ENCODE results near the gene GALNT2.

GALNT2 gene

DNA sequence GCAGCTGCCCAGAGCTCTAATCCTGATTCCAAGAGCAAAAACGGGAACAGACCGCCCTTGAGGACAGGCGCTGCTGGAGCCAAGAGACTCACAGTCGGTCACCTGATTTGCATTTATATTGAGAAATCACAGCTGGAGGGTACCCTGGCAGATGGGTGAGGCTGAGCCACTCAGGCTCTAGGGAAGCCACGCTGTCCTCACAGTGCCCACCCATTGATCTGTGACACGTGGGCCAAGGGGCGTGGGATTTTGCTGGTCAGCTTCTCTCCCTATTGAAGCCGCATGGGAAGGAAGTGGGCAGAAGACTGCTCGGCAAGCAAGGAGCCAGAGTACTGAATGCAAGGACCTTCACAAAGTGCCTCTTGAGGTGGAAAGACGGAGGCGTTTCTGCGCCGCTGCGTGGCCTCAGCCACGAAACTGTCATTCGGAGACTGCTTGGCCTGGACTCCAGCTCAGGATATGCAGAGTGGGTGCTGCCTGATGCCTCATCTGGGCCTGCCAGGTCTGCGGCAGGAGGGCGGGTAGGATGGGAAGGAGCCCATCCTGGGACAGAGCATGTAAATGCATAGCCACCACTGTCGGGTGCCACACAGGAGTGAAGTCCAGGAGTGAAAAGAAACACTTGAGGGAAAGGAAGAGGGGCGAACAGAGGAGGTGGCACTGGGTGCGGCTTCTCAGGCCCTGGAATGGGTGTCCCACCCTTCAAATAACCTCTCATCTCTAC, 219.3 kb downstream of the GALNT2 start:
- no peak for DNase-seq

DNA sequence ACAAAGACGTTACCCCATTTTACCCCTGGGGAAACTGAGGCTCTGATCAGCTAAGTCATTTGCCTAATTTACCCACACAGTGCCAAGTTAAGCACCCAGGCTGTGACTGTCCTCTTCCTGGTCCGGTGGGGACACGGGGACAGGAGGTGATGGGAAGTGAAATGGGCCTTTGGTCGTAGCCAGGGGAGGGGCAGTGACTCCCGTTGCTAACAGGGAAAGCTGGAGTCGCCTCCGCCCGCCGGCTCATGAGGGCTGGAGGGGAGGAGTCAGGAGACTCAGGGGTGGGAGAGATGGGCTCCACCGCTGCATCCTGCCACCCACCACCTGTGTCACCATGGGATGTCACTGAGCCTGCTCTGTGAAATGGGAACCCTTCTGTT, 219.8 kb downstream of the GALNT2 start:
- DNase-seq: no peak

DNA sequence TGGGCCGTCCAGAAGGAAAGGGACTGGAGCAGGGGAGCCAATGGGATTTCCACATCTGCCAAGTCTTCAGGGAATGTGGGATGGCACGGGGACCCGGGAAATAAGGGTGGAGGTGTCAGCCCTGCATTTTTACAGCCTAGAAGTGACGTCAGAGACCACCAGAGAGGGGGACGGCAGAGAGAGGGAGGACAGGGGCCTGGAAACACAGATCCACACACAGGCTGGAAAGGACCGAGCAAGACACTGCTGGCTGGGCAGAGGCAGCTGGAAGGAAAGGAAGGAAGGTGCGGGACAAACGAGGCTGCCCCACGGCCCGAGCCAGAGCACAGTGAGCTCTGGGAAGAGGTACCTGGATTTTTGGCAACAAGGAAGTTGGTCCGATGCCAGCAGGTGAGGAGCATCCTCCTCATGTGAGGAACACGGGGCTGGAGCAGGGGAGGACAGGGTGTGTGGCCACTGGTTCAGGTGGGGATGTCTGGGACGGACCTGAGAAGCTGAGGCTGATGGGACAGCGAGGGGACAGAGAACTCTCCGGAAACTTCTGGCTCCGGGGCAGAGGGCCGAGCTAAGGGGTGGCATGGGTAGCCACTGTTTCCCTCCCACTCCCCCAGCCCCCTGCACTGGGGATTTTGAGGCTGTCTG, 220.8 kb downstream of the GALNT2 start:
- DNase-seq: no peak

DNA sequence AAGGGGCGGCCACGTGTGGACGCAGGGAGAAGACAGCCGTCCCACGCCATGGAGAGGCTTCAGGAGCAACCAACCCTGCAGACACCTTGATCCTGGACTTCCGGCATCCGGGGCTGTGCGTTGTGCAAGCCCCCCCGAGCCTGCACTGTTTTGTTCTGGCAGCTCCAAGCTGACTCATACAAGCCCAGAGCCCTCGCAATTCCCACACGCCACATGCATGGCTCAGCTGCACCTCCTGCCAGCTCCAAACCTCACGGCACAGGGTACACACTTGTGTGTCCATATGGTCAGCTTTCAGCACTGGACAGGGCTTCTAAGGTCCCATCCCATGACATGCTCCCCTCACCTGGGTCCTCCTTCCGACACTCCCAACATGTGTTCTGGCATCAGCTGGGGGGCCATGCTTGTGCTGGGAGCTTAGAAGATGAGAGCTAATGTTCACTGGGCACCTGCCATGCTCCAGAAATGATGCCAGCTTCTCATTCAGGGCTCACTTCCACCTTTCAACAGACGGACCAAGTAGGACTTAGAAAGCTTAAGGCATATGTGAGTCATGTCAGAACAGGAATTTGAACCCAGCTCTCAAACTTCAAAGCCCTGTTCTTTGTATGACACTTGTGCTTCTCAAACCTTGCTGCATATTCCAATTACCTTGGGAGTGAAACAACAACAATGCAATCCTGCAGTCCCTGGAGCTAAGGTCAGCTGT, 221.8 kb downstream of the GALNT2 start:
- DNase-seq: no peak

DNA sequence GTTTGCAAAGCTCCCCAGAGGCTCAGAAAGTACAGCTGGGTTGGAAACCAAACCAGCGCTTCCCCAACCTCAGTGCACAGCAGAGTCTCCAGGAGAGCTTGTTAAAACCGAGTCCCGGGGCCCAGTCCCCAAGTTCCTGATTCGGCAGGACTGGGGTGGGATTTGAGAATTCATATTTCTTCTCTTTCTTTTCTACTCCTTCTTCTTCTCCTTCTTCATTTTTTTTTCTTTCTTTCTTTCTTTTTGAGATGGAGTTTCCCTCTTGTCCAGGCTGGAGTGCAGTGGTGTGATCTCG, 222.3 kb downstream of the GALNT2 start:
- no peak for DNase-seq

DNA sequence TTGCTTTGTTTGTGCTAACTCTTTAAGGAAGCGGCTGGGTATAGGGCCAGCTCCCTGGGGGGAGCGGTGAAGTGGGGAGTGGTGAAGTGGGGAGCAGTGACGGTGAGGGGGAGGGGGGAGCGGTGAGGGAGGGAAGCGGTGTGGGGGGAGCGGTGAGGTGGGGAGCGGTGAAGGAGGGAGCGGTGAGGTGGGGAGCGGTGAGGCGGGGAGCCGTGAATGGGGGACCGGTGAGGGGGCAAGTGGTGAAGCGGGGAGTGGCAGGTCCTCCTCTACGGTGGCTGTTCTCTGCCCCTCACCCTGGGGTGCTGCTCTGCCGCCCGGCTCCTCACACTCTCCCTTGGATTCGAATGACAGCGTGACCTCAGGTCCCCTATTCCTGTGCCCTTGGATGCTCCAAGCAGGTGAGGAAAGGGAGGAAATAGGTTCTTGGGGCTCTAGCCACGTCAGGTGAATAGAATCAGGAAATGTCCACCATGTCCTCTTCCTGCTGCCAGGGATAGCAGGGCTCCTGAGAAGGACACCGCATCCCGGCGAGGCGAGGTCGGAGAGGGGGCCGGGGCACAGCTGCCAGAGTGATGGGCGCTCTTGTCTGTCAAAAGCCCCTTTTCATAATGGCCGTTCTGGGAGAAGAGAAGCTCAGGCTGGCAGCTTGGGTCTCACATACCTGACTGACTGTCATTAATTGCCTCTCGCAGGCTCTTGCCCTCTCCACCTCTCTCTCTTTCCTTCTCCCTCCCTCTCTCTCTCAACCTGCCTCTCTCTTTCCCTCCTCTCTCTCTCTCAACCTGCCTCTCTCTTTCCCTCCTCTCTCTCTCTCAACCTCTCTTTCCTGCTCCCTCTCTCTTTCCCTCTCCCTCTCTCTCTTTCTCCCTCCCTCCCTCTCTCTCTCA, 224.9 kb downstream of the GALNT2 start:
- DNase-seq: no peak

DNA sequence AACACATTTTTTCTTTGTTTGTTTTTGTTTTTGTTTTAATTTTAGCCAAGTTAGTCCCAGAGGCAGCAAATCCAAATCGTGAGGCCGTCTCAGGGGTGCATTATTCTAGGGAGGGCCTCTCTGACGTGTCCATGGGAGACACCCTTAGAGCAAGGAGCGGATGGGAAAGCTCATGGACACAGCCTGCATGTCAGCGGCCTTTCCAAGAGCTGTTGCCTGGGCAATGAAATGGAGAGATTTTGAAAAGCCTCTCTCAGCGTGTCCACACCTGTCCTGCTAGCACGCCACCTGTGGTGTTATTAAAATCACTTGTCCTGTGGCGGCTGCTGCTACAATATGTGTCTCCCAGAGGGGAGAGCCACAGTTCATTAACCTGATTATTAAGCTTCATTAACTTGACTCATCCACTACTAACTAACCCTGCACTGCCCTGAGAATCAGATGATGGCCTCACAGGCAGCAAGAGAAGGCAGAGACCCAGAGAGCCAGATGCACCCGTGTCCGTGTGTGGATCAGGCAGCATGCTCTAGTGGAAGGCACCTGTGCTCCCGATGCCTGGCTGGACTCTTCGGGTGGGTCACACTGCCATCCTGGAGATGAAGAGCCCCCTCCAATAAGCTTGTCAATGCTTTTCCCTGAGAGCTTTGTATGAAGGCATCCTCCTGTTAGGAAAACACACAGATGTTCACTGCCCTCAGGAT, 225.8 kb downstream of the GALNT2 start:
- DNase-seq: peak; percentile 22

DNA sequence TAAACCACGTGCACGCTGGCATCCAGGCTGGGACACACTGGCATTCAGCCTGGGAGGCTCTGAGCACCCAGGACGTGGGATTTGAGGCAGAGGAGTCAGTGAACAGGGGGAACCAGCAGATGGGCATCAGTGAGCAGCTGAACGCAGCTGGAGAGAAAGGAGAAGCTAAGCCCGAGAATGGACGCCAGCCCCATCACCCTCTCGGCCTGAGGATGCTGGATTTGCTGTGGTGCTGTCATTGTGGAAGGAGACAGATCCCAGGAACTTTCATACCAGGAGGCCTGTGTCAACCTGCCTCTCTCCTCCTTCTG, 226.3 kb downstream of the GALNT2 start:
- DNase-seq: peak; percentile 54

DNA sequence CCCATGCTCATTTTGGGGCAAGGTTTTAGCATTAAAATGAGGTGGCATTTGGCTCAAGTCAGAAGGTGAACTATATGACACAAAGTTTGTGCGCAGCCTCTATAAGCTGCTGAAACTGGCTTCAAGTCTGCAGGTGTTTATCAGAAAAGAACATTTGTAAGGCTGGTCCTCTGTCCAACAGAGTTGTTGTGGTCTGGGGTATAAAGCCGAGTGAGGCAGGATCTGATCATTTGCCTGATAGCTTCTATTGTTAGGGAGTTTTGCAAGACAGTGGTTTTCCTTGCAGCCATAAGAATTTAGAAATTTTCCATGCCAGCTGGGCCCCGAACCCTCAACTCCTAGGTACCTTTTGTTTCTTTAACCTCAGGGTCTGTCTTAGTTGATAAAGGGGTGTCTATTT, 228.3 kb downstream of the GALNT2 start:
- no peak for DNase-seq

DNA sequence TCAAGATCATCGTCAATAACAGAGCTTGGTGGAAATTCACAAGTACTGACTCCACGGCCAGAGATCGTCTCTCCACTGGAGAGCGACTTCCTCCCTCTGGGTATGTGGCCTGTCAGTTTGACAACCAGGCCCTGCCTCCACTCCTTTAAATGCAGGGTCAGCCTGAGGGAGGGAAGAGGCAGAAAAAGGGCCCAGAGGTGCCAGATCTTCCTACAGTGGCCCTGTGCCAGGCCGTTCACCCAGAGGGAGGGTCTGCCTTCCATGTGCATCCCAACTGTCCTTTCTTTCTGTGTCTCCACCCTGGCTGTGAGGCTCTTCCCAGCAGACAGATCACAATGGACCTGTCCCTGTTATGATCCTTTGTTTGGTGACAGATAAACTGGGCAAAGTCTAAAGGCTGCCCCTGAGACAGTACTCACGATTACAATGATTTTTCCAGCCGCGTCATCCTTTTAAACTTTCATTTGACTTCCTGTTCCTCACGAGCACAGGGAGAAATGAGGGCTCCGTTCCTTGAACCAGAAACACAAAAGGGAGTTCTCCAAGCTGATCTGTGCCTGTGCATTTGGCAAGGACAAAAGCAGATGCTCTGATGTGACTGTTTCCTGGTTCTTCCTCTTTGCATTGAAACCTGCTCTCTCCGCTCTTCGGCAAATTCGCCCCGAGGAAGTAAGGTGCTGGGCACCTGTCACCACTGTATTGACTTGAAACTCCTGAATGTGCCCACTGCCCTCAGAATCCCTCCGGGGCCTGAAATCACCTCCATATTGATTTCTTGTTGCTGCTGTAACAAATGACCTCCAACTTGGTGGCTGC, 232.4 kb downstream of the GALNT2 start:
- DNase-seq: peak; percentile 17

DNA sequence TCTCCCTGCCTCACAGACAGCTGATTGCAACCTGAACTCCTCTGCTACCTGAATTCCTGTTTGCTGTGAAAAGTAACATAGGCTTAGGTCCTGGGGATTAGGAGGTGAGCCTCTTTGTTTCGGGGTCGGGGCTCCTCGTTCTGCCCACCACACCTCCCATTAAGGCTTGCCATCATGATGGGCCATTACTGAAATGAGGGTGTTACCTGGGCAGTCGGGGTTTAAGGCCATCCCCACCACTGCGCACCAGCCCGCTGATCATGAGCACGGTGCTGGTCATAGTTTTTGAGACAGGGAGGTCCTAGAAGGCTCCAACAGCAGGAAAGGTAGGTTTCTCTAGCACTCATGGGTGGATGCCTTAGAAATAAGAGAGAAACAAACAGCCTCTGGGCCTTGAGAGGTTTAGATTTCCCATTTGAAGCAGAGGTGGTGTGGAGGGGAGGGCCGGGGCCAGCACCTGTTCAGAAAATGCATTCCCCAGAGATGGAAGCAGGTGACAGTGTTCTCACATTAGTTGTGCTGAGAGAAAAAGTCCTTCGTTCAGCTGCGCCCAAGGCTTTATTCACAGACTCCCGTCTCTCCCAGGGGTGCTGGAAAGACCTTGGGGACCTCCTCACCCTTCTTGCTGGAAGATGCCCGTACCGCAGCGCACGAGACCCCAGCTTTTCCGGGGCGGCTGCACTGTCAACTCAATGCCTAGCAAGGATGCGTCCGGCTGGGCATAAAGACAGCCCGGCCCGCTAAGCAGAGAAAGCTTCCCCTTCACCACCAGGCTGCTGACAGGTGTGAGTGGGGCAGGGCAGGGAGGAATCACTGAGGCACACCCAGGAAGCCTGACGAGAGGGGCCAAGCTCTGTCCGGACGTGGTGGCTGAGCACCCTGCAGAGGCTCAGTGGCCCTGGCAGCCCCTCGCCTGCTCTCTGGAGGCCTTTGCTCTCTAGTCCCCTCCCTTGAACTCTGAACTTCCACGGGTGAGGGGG, 233.6 kb downstream of the GALNT2 start:
- DNase-seq: no peak

DNA sequence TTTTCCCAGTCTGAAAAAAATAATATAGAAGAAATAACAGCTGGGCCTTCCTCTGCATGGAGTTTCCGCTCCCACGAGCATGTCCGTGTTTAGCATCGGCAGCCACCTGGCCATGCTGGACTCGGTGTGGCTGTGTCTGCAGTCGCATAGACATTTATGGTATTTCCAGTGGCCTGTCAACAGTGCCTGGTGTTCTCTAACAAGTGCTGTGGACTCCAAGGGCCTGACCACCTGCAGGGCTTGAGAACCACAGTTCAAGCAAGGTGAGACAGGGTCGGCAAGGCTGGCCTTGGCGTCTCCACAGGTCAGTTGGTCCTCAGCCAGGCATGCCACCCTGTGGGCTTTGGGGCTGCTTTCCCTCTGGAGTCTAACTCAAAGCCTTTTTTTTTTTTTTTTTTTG, 234.3 kb downstream of the GALNT2 start:
- DNase-seq: no peak

DNA sequence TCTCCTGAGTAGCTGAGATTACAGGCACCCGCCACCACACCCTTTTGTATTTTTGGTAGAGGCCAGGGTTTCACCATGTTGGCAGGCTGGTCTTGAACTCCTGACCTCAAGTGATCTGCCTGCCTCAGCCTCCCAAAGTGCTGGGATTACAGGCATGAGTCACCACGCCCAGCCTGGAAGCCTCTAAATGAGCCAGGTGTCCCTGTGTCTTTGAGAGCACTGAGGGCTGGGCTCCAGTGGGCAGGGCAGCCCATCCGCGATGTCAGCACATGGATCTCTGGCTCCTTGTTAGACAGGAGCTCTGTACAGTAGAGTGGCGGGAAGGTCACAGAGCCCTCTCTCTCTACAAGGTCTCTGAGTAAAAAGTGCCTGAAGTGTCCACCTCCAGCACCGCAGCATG, 234.8 kb downstream of the GALNT2 start:
- no peak for DNase-seq

DNA sequence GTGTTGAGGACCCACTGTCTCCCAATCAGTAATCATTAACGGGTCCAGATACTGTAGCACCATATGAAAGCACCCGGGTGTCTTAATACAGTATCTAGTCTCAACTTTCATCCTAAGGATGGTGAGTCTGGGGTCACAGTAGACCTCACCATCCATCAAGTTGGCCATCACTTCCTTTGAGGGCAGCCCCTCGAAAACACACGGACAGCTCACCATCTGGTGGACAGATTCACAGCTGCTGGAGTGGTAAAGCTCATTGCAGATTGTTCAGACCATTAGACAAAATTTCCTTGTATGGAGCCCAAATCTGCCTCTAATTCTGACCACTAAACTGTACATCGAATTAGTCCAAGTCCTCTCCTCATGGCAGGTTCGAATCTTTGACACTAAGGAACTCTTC, 236.0 kb downstream of the GALNT2 start:
- DNase-seq: no peak

DNA sequence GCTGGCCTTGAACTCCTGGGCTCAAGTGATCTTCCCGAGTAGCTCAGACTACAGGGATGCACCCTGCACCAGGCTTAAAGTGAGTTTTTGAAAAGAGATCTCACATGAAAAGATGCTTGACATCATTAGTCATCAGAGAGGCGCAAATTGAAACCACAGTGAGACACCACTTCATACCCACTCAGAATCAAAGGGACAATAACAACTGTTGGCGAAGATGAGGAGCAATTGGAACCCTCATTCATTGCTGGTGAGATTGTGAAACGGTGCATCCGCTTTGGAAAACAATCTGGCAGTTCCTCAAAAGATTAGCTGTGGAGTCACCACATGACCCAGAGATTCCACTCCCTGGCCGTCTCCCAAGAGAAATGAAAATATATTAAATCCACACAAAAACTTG, 236.8 kb downstream of the GALNT2 start:
- DNase-seq: no peak

DNA sequence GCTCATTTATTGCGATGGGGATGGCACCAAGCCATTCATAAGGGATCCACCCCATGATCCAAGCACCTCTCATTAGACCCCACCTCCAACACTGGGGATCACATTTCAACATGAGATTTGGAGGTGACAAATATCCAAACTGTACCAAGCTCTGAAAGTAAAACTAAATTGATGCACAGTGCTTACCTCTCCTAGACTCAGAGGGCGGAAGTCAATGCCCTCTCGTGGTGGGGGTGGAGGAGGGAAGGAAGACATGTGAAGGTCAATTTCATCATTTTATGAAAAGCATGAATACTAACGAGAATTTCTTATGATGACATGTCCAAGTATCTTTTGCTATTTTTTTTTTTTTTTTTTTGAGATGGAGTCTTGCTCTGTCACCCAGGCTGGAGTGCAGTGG, 239.1 kb downstream of the GALNT2 start:
- no peak for DNase-seq

DNA sequence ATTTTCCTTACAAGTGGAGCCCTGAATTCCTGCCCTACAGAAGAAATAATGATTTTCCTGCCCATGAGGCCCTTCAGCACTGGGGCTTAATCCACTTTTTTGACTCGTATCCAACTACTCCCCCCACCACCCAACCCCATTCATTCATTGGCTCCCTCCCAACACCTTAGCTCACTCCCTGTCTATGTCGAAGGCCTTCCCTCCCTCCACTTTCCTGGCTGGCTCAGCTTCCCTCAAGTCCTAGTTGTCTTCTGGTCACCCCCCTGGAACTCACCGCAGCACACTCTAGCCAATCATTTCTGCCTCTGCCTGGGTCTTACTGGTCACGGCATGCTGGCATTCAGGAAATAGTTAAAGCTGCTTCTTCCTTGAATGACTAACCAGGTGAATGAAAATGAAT, 240.2 kb downstream of the GALNT2 start:
- DNase-seq: no peak

DNA sequence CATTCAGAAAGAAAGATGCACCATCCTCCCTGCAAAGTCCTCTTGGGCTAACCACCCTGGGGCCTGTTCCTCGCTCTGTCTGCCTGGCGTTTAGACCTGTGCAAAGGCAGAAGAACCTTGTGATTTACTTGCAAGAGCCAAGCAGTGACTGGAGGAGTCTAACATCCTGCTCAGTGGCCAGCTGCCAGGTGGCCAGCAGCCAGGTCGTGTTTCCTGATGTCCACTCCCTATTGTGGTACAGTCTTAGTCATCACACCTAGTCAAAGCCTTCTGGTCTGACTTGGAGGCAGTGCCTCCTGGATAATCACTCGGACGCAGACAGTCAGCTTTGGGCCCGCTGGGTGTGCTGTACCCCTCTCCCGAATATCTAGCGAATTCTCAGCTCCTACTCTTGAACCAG, 241.0 kb downstream of the GALNT2 start:
- no peak for DNase-seq

DNA sequence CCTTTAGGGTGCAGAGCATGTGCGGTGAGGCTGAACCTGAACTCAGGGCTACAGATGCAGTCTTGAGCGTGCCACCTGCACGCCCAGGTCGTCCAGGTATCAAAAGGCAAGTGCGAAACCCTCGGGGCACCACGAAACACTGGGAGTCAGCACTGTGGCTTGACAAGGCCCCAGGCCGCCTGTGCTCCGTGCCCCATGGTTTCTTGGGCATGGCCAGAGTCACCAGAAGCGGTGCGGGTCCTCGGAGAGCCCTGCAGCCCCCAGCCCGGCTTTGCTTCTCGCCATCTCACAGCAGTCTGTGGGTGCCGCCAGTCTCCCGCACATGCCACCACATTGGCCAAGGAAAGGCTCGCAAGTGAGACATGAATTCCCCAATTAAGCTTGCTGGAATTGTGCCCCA, 241.8 kb downstream of the GALNT2 start:
- no peak for DNase-seq

DNA sequence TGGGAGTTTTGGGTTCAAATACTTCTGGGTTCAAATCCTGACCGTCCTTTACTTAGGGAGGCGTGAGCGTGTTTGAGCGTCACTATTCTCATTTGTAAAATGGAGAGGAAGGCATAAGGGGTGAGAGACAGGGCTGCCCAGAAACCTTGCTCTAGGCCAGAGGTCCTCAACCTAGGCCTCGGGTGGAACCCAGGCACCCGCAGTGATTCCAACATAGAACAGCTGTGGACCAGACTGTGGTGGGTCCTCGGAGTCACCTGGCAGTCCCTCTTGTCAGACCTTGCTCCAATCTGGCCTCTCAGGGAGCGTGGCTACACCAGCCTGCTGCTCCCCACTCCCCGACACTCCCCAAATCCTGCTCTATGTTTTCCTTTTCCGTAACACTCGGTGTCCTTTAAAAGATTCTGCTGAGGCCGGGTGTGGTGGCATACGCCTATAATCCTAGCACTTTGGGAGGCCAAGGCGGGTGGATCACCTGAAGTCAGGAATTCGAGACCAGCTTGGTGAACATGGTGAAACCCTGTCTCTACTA, 242.7 kb downstream of the GALNT2 start:
- no peak for DNase-seq

Data from right forelimb (tissue), 1 donor.